Stimulated activated naive CD8-positive, alpha-beta T cell treated with anti-CD3 and anti-CD28 coated beads, Interleukin-15, amount 100 ng/mL, for 72 hours (primary cell): ENCODE results near the gene ITK.

ENCODE experiments used
- ATAC-seq: fragments of 150-1000 bp; cut with Tn5 transposase; 2 replicates; pipeline ENCODE4 v1.10.0; 2021; ENCODE audit warnings: mild to moderate bottlenecking, moderate library complexity
- DNase-seq, 2 donors: peaks; one replicate each; pipeline ENCODE4 v3.0.0; 2021 to 2022
- H3K27ac Mint-ChIP-seq, 2 donors: one replicate each; pipeline ENCODE4 v1.8.0; 2022; ENCODE audit warnings: mild to moderate bottlenecking in 2 of 2, mixed read lengths in 2 of 2, moderate library complexity in 2 of 2
- H3K27me3 Mint-ChIP-seq: one replicate; pipeline ENCODE4 v1.8.0; 2022; ENCODE audit warnings: mixed read lengths
- H3K4me1 Mint-ChIP-seq: one replicate; pipeline ENCODE4 v1.8.0; 2022; ENCODE audit warnings: mild to moderate bottlenecking, mixed read lengths
- H3K4me3 Mint-ChIP-seq, 2 donors: one replicate each; pipeline ENCODE4 v1.8.0; 2022; ENCODE audit warnings: mild to moderate bottlenecking in 2 of 2, mixed read lengths in 2 of 2, moderate library complexity in 1 of 2
- H3K9me3 Mint-ChIP-seq, 2 donors: one replicate each; pipeline ENCODE4 v1.8.0; 2022; ENCODE audit warnings: mixed read lengths in 2 of 2

The ITK gene

DNA sequence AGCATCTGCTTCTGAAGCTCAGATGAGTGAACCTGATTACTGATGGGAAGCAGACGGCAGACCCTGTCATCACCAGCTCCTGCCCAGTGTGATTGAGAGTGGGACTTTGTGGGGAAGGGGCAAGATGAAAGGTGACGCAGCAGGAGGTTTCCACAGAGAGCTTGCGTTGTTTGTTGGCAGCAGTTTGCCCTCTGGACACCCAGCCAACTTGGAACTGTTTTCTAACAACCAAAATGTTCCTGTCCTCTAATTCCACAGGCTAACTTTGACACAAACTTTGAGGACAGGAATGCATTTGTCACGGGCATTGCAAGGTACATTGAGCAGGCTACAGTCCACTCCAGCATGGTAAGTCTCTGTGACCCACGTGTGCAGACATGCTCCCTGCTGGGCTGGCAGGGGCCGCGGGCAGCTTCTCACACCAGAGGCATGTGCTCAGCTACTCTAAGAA lies 106.1 kb downstream of the ITK start:
- ATAC-seq (no peak), DNase-seq (no peak)
- Mint-ChIP-seq H3K27ac (no peak overlapping the region), H3K4me1 (peaks cover 94% of the 10 kb centered on the region), H3K27me3 (no peaks in the 10 kb centered on the region), H3K9me3 (peaks cover 3 to 6% of the 10 kb centered on the region in 2 donors), H3K4me3 (no peak overlapping the region)

DNA sequence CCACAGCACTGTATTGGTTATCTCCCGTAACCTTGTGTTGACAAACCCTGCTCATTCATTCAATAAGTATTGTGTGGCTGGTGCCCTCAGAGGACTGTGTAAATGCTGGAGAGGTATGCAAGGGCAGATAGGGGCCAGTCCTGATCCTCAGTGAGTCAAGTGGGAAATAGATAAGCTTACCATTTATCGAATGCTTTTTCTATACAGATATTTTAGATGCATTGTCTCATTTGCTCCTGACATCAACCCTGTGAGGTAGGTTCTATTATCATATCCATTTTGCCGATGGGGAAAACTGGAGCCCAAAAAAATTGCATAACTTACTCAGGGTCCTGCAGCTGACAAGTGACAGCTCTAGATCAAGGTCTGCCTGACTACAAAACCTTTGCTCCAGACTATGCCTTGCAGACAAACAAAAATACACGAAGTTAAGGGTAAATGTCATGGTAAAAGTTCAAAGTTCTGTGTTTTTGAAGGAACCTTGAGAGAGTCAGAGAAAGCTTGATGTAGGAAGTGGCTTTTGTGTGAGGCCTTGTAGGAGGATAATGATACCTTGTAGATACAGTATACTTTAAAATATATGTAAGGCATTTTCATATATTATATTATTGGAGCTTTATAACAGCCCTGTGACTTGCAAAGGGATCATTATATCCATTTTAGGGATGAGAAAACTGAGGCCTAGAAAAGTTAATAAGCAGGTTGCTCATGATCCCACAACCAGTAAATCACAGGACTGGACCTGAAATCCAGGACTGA lies 107.9 kb downstream of the ITK start:
- no peaks in the 10 kb centered on the region for H3K27me3 Mint-ChIP-seq
- no peaks in the 10 kb centered on the region for H3K9me3 Mint-ChIP-seq
- DNase-seq = no peak
- H3K27ac Mint-ChIP-seq = peak overlapping the region in 1 of 2 donors; percentile 59
- no peak overlapping the region for H3K4me3 Mint-ChIP-seq
- peaks cover 92% of the 10 kb centered on the region for H3K4me1 Mint-ChIP-seq
- ATAC-seq = peak; percentile 34

DNA sequence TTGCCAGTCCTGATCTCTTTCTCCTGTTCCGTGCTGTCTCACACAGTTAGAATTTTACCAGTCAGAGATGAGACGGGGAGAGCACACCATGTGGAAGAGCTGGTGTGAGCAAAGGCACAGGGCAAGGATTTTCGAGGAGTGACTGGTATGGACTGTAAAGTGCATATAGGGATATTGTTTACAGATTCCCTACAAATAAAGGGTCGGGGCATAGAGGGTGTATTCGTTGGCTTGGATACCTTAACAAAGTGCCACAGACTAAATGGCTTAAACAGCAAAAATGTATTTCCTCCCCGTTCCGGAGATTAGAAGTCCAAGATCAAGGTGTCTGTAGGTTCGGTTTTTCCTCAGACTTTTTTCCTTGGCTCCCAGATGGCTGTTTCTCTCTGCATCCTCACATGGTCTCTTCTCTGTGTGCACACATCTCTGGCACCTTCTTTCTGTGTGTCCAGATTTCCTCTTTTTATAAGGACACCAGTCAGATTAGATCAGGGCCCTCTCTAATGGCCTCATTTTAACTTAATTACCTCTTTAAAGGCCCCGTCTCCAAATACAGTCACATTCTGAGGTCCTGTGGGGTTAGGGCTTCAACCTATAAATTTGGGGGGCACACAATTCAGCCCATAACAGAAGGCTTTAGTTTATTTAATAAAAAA lies 108.7 kb downstream of the ITK start:
- Mint-ChIP-seq H3K9me3 (no peaks in the 10 kb centered on the region), H3K4me1 (peaks cover 89% of the 10 kb centered on the region), H3K27me3 (no peaks in the 10 kb centered on the region), H3K4me3 (no peak overlapping the region), H3K27ac (no peak overlapping the region)
- ATAC-seq (no peak), DNase-seq (no peak)

DNA sequence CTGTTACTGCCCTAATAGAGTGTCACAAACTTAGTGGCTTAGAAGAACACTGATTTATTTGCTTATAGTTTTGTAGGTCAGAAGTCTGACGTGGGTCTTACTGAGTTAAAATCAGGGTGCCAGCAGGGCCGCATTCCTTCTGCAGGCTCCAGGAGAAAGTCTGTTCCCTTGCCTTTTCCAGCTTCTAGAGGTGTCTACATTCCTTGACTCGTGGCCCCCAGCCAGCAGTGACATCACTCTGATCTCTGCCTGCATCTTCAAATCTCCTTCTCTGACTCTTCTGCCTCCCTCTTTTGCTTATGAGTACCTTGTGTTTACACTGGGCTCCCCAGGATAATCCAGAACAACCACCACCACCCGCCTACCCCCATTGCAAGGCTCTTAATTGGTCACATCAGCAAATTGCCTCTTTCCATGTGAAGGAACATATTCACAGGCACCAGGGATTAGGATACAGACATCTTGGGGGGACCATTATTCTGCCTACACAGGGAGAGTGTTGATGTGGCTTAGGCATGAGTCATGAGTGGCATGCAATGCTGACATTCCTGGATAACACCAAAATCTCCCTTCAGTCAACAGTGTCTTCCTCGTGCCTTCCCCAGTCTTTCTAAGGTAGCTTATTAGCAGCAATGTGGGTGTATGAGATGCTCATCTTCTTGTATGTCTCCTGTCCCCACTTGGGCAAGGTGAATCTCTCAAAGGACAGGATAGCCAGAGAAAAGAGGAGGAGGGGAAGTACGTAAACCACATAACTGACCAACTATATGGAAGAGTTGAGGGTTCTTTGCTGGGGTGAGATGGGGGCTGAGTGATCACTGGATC lies 109.7 kb downstream of the ITK start:
- ATAC-seq (peak; percentile 59), DNase-seq (no peak)
- H3K9me3 Mint-ChIP-seq = no peaks in the 10 kb centered on the region
- peak overlapping the region in 1 of 2 donors; percentile 87 for H3K27ac Mint-ChIP-seq
- no peaks in the 10 kb centered on the region for H3K27me3 Mint-ChIP-seq
- peak overlapping the region; percentile 16 to 51 for H3K4me3 Mint-ChIP-seq
- peaks cover 85% of the 10 kb centered on the region for H3K4me1 Mint-ChIP-seq

DNA sequence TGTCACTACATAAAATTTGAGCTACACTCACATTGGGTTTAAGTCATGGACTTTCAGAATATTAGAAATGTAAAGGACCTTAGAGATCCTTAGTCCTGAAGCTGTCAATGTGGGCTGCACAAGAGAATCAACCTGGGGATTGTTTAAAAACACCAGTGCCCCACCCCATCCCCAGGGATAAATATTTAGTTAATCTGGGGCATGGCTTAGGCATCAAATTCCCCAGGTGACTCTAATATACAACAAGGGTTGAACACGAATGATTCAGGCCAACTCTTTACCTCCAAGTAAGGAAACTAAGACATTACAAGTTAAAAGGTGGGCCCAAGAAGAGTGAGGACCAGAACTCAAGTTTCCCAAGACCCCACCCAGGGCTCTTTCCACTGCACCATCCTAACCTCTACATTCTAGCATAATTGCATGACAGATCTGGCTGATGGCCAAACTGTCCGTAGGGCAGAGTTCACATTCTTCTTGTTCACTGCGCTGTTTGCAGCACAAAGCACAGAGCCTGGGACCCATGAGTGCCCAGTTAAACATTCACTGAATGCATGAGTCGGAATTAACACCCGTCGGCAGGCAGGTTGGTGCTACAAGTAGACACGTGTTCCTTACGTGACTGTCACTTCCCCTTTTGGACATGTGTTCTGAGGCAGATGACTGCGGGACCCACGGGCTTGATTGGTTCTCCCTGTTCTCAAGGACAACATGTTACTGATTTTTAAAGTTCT lies 110.5 kb downstream of the ITK start:
- peak overlapping the region in 1 of 2 donors; percentile 51 for H3K4me3 Mint-ChIP-seq
- H3K9me3 Mint-ChIP-seq = no peaks in the 10 kb centered on the region
- H3K27ac Mint-ChIP-seq = peak overlapping the region; percentile 60 to 87
- H3K27me3 Mint-ChIP-seq = no peaks in the 10 kb centered on the region
- ATAC-seq (peak; percentile 78), DNase-seq (peak in 1 of 2 donors; percentile 50)
- peaks cover 87% of the 10 kb centered on the region for H3K4me1 Mint-ChIP-seq

GRCh38 chr5:157292599-157292998 lies 112.0 kb downstream of the ITK start:
- Mint-ChIP-seq H3K9me3 (no peaks in the 10 kb centered on the region), H3K4me3 (no peak overlapping the region), H3K27ac (peak overlapping the region; percentile 55 to 66), H3K27me3 (no peaks in the 10 kb centered on the region), H3K4me1 (peaks cover 83% of the 10 kb centered on the region)
- DNase-seq = no peak
- peak; percentile 55 for ATAC-seq

DNA sequence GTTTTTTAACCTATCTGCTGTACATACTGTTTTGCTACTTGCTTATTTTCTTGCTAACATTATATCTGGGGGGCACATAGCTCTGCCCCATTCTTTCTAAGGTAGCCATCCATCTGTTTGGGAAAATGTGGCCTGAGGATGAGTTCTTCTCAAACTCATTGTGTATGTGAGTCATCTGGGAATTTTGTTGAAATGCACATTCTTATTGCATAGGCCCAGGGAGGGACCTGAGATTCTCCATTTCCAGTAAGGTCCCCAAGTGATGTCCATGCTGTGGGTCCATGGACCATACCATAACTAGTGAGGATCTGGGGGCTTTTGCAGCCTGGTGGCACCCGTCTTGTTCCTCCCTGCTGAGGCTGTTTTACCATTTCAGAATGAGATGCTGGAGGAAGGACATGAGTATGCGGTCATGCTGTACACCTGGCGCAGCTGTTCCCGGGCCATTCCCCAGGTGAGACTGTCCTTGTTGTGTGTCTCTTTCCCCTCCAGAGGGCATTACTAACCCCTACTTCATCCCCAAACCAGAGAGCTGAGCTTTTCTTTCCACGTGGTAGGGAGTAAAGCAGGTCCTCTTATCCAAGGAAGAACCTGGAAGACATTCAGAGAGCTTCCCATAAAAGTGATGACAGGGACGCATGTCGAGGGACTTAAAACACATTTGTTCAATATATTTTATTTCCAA lies 113.9 kb downstream of the ITK start:
- no peak for ATAC-seq
- Mint-ChIP-seq H3K27ac (peak overlapping the region in 1 of 2 donors; percentile 68), H3K4me3 (no peak overlapping the region), H3K27me3 (no peaks in the 10 kb centered on the region), H3K4me1 (peaks cover 63% of the 10 kb centered on the region), H3K9me3 (no peaks in the 10 kb centered on the region)
- DNase-seq = no peak

- Mint-ChIP-seq H3K4me3 (no peak overlapping the region), H3K4me1 (peaks cover 56% of the 10 kb centered on the region), H3K27me3 (no peaks in the 10 kb centered on the region), H3K27ac (no peak overlapping the region), H3K9me3 (no peaks in the 10 kb centered on the region)
- DNase-seq = no peak
- ATAC-seq = no peak
Measured at GRCh38 chr5:157295247-157295646, 114.6 kb downstream of the ITK start.

- no peak for ATAC-seq
- Mint-ChIP-seq H3K4me1 (peaks cover 52% of the 10 kb centered on the region), H3K27ac (peak overlapping the region in 1 of 2 donors; percentile 16), H3K9me3 (no peaks in the 10 kb centered on the region), H3K27me3 (no peaks in the 10 kb centered on the region), H3K4me3 (no peak overlapping the region)
- DNase-seq = no peak
Measured at GRCh38 chr5:157300564-157300963, 119.9 kb downstream of the ITK start.

DNA sequence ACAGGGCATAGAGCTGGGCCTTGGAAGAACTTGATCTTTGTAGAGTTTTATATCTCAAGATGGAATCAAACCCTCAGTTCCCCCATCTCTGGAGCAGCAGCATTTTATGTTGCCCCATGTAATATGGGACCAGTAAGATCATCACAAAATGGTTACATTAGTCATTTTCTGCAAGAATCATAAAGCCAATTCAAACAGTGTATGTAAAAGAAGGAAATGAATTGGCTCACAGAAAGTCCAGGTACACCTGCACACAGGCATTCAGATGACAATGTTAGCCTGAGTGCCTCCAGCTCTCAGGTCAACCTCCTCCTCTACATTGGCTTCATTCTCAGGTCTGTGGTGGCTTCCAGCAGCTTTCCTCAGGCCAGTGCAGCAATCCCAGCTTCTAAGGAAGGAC lies 120.4 kb downstream of the ITK start:
- no peak for DNase-seq
- H3K9me3 Mint-ChIP-seq = no peaks in the 10 kb centered on the region
- H3K27me3 Mint-ChIP-seq = no peaks in the 10 kb centered on the region
- peak overlapping the region in 1 of 2 donors; percentile 81 for H3K27ac Mint-ChIP-seq
- ATAC-seq = no peak
- peaks cover 53% of the 10 kb centered on the region for H3K4me1 Mint-ChIP-seq
- no peak overlapping the region for H3K4me3 Mint-ChIP-seq

DNA sequence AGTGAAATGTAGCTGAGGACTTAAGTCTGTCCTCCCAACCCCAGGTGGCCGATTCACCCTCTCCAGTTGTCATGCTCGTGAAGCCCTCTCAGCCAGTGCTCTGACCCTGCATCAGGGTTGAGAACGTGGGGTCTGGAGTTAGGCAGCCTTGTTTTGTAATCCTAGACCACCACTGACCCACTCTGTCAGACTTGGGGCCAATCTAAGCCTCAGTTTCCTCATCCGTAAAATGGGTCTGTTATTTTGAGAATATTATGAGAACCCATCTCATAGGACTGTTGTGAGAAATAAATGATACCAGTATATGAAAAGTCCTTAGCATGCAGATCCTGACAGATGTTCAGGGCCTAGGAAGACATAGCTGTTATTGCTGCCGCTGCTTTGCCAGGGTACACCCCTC lies 122.4 kb downstream of the ITK start:
- Mint-ChIP-seq H3K4me1 (peaks cover 65% of the 10 kb centered on the region), H3K4me3 (no peak overlapping the region), H3K27ac (peak overlapping the region in 1 of 2 donors; percentile 66), H3K9me3 (no peaks in the 10 kb centered on the region), H3K27me3 (no peaks in the 10 kb centered on the region)
- ATAC-seq (no peak), DNase-seq (no peak)

- DNase-seq = peak in 1 of 2 donors; percentile 54
- Mint-ChIP-seq H3K27me3 (no peaks in the 10 kb centered on the region), H3K27ac (peak overlapping the region; percentile 9 to 66), H3K4me1 (peaks cover 71% of the 10 kb centered on the region), H3K4me3 (no peak overlapping the region), H3K9me3 (no peaks in the 10 kb centered on the region)
- ATAC-seq = peak; percentile 75
Measured at GRCh38 chr5:157303667-157304327, 123.2 kb downstream of the ITK start.
